ENCODE data around the gene GPD1L.

DNA sequence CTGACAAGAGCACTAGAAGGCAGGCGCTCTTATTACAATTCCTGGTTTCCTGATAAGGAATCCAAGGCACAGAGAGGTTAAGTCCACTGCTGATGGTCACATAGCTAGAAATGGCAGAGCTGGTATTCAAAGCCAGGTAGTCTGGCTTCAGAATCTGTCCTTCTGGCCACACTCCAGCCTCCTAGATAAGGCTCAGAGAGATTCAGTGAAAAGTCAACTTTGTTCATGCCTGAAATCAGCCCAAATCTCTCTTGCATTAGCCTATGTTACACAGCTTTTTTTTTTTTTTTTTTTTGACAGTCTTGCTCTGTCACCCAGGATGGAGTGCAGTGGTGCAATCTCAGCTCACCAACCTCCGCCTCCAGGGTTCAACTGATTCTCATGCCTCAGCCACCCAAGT, 110.9 kb downstream of the GPD1L start:
- TF ChIP-seq, protein P1, sequence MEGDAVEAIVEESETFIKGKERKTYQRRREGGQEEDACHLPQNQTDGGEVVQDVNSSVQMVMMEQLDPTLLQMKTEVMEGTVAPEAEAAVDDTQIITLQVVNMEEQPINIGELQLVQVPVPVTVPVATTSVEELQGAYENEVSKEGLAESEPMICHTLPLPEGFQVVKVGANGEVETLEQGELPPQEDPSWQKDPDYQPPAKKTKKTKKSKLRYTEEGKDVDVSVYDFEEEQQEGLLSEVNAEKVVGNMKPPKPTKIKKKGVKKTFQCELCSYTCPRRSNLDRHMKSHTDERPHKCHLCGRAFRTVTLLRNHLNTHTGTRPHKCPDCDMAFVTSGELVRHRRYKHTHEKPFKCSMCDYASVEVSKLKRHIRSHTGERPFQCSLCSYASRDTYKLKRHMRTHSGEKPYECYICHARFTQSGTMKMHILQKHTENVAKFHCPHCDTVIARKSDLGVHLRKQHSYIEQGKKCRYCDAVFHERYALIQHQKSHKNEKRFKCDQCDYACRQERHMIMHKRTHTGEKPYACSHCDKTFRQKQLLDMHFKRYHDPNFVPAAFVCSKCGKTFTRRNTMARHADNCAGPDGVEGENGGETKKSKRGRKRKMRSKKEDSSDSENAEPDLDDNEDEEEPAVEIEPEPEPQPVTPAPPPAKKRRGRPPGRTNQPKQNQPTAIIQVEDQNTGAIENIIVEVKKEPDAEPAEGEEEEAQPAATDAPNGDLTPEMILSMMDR (IDR thresholded peaks at IDR 0.05): no peak
- no peak for TF ChIP-seq ZFX (IDR thresholded peaks at IDR 0.05; ENCODE audit: borderline replicate concordance)

Measured in 22Rv1 (cell line).